HS-27A (cell line): ENCODE measurements around the gene CHRDL2.
"Not testable (repeated sequence)": the region's sequence is repeated elsewhere in the genome, so short reads cannot be mapped to it uniquely, and the experiment has no call there.

Experiments used
- DNase-seq: peaks from one replicate; pipeline ENCODE4 v3.0.0-alpha.2; 2012; ENCODE audit warnings: low read depth, missing footprints

Gene CHRDL2, protein sequence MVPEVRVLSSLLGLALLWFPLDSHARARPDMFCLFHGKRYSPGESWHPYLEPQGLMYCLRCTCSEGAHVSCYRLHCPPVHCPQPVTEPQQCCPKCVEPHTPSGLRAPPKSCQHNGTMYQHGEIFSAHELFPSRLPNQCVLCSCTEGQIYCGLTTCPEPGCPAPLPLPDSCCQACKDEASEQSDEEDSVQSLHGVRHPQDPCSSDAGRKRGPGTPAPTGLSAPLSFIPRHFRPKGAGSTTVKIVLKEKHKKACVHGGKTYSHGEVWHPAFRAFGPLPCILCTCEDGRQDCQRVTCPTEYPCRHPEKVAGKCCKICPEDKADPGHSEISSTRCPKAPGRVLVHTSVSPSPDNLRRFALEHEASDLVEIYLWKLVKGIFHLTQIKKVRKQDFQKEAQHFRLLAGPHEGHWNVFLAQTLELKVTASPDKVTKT

DNA sequence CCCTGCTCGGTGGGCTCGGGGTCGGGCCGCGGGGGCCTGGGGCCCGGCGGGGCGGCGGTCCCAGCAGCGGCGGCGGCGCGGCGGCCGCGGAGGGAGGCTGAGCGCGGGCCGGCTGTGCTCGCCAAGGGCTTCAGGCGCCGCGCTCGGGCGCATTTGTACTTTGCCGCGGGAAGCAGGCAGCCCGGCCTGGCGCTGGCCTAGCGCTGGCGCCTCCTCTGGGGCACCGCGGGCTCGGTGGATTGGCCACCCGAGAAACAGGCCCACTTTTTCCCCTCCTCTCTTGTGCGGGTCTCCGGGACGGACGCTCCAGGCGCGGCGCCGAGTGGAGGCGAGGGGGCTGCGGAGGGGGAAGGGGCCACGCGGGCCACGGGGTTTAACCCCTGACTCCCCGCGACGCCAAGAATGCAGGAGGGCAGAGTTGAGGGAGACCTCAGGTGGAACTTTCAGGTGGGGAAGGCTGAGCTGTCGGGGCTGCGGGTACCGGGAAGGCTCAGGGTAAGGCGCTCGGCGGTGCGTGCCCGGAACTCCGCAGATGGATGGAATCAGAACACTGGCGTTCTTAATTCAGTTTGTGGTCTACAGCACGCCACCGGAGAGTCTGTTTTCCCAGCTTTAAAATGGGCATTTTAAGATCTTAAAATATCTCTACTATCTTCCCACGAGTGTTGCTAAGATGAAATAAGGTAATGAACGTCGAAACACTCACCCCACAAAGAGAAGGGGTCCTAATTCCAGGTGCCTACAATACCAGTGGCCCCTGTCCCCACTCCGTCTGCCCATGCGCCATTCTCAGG lies at the start of gene CHRDL2:
TSS of gene CHRDL2 (minus strand) at position 126 of the 794 bp plus-strand sequence. CDS start 538 bp downstream, outside the sequence.
- no peak for DNase-seq

DNA sequence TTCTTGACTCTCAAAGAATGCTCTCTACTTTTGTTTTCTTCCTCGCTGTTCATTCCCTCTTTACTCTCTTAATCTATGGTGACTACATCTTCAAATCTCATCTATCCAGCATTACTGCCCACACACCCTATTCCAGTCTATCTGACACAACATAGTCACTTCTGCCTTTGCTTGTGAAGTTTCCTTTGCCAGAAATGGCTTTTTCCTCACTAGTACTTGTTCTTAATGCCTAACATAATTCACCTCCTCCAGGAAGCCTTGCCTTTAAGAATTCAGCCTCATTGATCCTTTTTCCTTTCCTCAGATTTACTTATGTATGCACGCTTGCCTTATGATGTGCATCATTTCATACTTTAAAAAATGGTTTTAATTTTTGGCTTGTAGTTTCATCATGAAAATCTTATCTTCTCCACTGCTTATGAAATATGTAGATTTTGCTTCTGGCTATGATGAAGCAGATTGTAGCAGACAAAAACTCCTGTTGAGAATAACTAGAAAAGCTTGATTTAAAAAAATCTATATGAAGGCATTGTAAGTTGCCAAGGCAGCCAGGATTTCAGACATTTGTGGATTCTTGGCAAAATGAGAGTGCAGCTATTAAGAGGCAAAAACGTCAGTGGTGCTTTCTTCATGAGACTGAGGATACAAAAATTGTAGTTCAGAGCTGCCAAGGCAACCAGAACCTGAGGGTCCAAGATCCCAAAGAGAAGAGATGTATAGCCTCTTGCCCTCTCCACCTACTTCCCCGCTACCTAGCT lies 49.2 kb upstream of the CHRDL2 start:
- DNase-seq, result no peak

DNA sequence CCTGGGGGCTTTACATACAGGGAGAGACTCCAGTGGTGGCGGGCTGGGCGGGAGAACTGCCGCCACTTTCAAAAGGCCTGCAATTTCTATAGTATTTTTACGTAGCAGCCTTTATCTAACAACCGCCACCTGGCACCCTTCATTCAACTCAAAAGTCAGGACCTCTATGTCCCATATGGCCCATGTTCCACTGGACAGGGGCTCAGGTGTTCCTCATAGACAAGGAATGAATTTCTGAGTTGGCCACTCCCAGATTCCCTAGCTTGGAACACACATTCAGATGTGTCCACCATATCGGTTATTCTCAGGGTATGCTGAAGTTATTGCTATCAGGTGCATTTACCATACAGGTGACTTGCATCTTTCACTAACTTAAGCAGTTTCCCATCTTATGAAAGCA lies 47.4 kb upstream of the CHRDL2 start:
- DNase-seq, result no peak

DNA sequence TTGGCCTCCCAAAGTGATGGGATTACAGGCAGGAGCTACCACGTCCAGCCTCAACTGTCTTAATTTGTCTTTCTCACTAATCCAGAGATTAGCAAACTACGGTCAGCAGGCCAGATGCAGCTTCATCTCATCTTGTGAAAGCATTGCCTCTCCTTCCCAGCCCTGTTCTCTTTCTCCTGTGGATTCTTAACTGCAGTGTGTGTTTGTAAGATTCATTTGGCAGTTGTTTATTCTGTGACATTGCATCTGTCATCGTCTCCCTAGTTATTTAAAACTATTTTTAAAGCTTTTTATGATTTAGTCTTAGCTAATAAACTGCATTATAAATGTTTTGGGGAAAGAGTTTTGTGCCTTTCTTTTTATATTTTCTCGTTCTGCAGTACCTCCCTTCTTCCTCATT lies 46.7 kb upstream of the CHRDL2 start:
- DNase-seq, result no peak

DNA sequence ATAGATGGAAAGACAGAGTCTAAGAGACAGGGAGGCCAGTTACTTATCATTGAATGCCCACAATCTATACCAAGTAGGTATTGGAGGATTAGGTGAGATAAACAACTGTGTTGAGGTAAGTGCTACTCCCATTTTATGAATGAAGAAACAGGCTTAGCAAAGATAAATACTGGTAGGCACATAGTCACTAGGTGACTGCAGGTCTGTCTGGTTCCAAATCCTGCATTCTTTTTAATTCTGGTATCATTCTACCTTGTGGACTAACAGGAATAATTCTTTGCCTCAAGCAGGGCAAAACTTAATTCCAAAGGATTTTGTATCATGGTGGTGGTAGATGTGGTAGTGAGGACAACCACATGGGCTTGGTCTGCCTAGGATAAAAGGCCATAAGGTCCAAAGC lies 45.8 kb upstream of the CHRDL2 start:
- DNase-seq, result no peak

GRCh38 chr11:74776546-74776945 lies 45.3 kb upstream of the CHRDL2 start:
- DNase-seq, result no peak

GRCh38 chr11:74775762-74776161 lies 44.5 kb upstream of the CHRDL2 start:
- no peak for DNase-seq

DNA sequence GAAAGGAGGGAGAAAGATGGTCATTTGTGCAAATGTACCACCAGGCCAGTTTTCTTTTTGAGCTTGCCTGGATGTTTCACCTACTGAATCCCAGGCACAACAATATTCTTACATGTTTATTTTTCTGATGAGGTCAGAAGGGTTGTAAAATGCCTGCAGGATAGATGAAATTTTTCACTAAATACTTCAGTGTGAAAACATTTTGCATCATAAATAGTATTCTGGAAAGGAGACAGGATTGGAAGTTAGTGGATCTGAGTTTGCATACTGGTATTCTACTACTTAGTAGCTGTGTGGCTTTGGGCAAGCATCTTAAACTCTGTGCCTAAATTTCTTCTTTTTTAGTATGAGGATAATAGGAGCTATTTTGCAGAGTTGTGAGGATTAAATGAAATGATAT lies 42.2 kb upstream of the CHRDL2 start:
- DNase-seq, result no peak

DNA sequence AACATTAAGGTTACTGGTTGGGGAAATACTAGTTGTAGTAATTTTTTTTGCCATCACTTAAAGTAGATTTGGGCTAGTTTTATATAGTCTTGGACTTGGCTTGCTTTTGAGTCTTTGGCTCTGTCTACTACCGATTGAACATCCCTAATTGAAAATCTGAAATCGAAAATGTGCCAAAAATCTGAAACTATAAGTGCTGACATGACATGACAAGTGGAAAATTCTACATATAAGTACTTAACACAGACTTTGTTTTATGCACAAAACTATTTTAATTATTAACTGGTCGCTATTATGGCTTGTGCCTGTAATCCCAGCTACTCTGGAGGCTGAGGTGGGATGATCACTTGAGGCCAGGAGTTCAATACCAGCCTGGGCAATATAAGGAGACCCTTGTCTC lies 39.9 kb upstream of the CHRDL2 start:
- DNase-seq, result no peak

- no peak for DNase-seq
Measured at GRCh38 chr11:74770456-74770855, 39.2 kb upstream of the CHRDL2 start.

DNA sequence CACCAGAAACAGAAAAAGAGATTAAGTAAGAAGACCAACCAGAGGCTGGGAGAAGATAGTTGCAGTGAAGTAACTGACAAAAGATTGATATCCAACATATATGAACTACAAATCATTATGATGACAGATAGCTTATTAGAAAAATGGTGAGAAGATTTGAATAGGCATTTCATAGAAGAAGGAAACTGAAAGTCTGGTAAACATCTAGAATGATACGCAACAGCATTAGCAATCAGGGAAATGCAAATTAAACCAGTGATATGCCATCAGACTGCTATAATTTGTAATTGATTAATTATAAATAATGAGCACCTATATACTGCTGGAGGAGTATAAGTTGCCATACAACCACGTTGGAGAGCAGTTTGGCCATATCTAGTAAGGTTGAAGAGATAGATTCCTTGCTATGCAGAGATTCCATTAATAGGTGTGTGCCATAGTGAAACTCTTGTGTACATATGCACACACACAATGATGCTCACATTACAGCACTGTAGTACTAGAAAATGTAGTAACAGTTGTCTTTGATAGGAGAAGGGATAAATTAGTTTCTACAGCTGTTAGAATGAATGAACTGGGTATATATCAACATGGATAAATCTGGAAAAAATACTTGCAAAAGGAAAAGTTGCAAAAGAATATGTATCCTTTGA lies 38.0 kb upstream of the CHRDL2 start:
- DNase-seq, result no peak

DNA sequence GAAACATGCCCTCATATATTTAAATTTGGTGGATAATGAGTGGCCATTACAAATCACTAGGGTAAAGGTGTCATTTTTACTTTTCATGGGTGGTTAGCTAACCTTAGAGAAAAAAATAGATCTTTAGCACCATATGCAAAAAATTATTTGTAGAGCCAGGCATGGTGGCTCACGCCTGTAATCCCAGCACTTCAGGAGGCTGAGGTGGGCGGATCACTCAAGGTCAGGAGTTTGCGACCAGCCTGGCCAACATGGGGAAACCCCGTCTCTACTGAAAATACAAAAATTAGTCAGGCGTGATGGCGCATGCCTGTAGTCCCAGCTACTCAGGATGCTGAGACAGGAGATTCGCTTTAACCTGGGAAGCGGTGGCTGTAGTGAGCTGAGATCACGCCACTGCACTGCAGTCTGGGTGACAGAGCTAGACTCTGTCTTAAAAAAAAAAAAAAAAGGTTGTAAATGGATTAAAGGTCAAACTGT lies 37.0 kb upstream of the CHRDL2 start:
- DNase-seq, result not testable (repeated sequence)

- no peak for DNase-seq
Measured at GRCh38 chr11:74766905-74767304, 35.7 kb upstream of the CHRDL2 start.

- no peak for DNase-seq
Measured at GRCh38 chr11:74756571-74756970, 25.3 kb upstream of the CHRDL2 start.

- DNase-seq, result no peak
Measured at GRCh38 chr11:74755395-74755995, 24.3 kb upstream of the CHRDL2 start.

DNA sequence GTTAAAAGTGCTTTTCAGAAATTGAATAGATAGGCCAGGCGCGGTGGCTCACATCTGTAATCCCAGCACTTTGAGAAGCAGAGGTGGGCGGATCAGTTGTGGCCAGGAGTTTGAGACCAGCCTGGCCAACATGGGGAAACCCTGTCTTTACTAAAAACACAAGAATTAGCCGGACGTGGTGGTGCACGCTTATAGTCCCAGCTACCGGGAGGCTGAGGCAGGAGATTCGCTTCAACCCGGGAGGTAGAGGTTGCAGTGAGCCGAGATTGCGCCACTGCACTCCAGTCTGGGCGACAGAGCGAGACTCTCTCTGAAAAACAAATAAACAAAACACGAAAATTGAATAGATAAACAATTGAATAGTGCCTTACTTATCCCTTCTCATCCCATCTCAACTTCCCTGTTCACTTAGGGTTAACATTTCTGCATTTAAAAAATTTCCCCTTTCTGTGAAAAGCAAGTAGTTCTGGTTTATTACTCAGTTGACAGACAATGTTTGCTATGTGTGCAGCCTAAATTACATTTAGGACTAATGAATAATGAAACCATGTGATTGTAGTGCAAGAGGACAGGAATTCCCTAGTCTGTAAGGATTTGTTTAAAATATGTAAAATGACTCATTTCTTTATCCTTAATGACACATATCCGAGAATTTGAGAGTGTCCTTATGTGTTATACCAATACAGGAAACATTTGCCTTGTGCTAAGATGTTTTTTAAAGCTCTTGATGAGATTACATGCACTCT lies 23.5 kb upstream of the CHRDL2 start:
- DNase-seq, result peak; percentile 80

- no peak for DNase-seq
Measured at GRCh38 chr11:74751303-74751702, 20.1 kb upstream of the CHRDL2 start.

DNA sequence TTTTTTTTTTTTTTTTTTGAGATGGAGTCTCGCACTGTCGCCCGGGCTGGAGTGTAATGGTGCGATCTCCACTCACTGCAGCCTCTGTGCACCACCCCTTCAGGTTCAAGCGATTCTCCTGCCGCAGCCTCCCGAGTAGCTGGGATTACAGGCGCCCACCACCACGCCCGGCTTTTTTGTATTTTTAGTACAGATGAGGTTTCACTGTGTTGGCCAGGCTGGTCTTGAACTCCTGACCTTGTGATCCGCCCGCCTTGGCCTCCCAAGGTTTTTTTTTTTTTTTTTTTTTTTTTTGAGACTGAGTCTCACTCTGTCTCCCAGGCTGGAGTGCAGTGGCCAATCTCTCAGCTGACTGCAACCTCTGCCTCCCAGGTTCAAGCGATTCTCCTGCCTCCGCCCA lies 19.4 kb upstream of the CHRDL2 start:
- not testable (repeated sequence) for DNase-seq

GRCh38 chr11:74749965-74750296 lies 18.7 kb upstream of the CHRDL2 start:
- no peak for DNase-seq

DNA sequence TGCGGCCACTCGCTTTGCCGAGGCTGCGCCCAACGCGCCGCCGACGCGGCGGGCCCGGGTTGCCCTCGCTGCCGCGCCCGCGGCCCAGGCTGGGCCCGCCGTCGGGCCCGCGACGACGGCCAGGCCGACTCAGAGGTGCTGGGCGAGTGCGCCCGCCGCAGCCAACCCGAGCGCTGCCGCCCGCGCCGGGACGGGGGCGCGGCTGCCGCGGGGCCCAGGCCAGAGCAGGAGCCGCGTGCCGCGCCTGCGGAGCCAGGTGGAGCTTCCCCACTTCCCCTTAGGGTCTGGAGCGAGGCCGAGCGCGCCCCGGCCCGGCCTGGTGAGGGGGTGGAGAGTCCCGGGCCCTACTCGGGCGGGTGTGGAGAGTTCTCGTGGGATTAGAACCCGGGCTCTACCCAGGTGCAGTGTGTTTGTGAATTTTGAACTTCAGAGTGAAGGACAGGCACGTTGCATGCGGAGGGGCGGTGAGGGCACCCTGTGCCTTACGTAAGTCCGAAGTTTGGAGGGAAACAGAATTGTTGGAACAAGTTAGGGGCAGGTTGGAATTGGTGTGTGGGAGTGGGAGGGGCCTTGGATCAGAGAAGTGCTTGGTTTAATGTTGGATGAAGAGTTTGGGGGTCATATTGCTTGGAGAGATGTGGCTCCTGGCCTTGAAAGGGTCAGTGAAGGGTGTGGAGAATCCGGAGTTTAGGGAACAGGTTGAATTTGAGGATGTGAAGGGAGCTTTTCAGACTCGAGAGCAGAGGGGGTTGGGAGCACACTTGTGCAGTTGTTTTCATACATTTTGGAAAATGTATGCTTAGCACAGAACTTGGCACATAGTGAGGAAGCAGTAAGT lies 18.1 kb upstream of the CHRDL2 start:
- DNase-seq, result no peak
